ENCODE measurements around the gene SPINK5.

SPINK5 gene

DNA sequence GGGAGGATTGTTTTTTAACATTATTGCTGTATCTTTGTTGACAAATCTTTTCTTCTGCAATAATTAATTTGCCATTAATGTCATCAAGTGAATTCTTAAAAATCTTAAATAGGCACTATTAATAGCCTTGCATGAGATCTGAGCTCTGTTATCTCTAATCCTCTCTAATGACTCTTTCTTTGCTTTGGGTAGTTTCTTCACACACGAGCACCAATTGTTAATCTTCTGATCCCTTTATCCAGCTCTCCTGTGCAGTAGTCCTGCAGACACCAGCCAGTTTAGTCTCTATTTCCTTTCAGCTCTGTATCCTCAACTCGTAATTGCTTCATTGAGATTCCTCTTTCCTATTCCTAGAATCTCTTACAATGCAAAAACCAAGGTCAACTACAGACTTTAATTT, 112.7 kb downstream of the SPINK5 start:
- Histone ChIP-seq H3K27me3 (ENCODE audit: insufficient read depth, insufficient read length) (no peaks in the 10 kb centered on the region), H3K36me3 (ENCODE audit: insufficient read depth, insufficient read length, low read length) (no peaks in the 10 kb centered on the region), H3K9me3 (ENCODE audit: insufficient read depth, low read length) (no peaks in the 10 kb centered on the region), H3K9ac (ENCODE audit: insufficient read length, low read depth) (no peak overlapping the region), H3K4me3 (ENCODE audit: insufficient read length, low read depth) (no peak overlapping the region), H3K4me1 (ENCODE audit: insufficient read depth, insufficient read length) (no peaks in the 10 kb centered on the region)
- no peak for TF ChIP-seq SUZ12 (IDR thresholded peaks at IDR 0.05; ENCODE audit: extremely low read depth, insufficient read depth, insufficient read length)
- no peak for TF ChIP-seq YY1 (IDR thresholded peaks at IDR 0.05; ENCODE audit: insufficient read depth, insufficient read length)
- no peak for TF ChIP-seq ZNF274 (IDR thresholded peaks at IDR 0.05; ENCODE audit: low read depth, low read length)
- DNase-seq (ENCODE audit: low read depth, low spot score), result no peak

DNA sequence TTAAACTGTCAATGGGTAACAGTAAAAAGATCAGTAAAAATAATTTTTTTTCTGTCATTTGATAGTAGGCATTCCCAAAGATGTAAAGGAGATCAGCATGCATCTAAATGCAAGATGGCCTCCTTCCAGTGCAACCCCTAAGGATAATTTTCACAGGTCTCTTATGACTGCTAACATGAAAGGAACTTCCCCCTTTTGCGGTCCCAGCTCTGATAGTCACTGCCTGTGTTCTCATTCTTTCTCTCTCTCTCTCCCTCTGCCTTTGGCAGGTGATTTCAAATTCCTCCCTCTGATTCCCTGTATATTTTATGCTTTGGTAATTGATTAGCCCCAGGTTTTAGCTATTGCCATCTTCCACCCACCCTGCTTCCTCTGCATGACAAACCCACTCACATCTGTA, 113.4 kb downstream of the SPINK5 start:
- H3K4me1 ChIP-seq (ENCODE audit: insufficient read depth, insufficient read length), result no peaks in the 10 kb centered on the region
- no peak overlapping the region for H3K9ac ChIP-seq (ENCODE audit: insufficient read length, low read depth)
- H3K36me3 ChIP-seq (ENCODE audit: insufficient read depth, insufficient read length, low read length), result no peaks in the 10 kb centered on the region
- no peak overlapping the region for H3K4me3 ChIP-seq (ENCODE audit: insufficient read length, low read depth)
- H3K9me3 ChIP-seq (ENCODE audit: insufficient read depth, low read length), result no peaks in the 10 kb centered on the region
- no peak for DNase-seq (ENCODE audit: low read depth, low spot score)
- no peak for TF ChIP-seq SUZ12 (IDR thresholded peaks at IDR 0.05; ENCODE audit: extremely low read depth, insufficient read depth, insufficient read length)
- TF ChIP-seq ZNF274 (IDR thresholded peaks at IDR 0.05; ENCODE audit: low read depth, low read length), result no peak
- no peak for TF ChIP-seq YY1 (IDR thresholded peaks at IDR 0.05; ENCODE audit: insufficient read depth, insufficient read length)
- no peaks in the 10 kb centered on the region for H3K27me3 ChIP-seq (ENCODE audit: insufficient read depth, insufficient read length)

DNA sequence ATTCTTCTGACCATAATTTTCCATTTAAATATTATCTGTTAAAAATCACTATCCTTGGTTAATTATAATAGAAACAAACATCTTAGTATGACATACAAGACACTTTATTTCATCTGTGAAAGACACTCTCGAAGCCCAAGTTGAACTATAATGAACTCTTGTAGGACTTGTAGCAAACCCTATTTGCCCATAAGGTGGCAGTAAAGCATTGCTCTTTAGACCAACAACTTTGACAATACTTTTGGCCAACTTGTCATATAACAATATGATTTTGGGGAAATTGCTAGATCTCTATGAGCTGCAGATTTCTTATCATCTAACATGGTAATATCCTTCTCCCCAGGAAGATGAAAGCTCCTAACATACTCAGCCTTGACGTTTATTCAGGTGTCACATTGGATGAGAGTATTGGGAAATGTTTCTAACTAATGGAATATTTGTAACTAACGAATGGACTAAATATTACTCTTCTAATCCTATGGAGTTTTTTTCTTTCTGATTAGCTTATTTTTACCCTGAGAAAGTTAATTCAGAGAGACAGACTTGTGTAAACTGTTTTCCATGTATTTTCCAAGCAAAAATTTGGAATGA, 115.5 kb downstream of the SPINK5 start:
- Histone ChIP-seq H3K4me3 (ENCODE audit: insufficient read length, low read depth) (no peak overlapping the region), H3K4me1 (ENCODE audit: insufficient read depth, insufficient read length) (no peaks in the 10 kb centered on the region), H3K9me3 (ENCODE audit: insufficient read depth, low read length) (no peaks in the 10 kb centered on the region), H3K36me3 (ENCODE audit: insufficient read depth, insufficient read length, low read length) (no peaks in the 10 kb centered on the region), H3K27me3 (ENCODE audit: insufficient read depth, insufficient read length) (no peaks in the 10 kb centered on the region), H3K9ac (ENCODE audit: insufficient read length, low read depth) (no peak overlapping the region)
- TF ChIP-seq SUZ12 (IDR thresholded peaks at IDR 0.05; ENCODE audit: extremely low read depth, insufficient read depth, insufficient read length) (no peak), ZNF274 (IDR thresholded peaks at IDR 0.05; ENCODE audit: low read depth, low read length) (no peak), YY1 (IDR thresholded peaks at IDR 0.05; ENCODE audit: insufficient read depth, insufficient read length) (no peak)
- peak; percentile 16 for DNase-seq (ENCODE audit: low read depth, low spot score)

DNA sequence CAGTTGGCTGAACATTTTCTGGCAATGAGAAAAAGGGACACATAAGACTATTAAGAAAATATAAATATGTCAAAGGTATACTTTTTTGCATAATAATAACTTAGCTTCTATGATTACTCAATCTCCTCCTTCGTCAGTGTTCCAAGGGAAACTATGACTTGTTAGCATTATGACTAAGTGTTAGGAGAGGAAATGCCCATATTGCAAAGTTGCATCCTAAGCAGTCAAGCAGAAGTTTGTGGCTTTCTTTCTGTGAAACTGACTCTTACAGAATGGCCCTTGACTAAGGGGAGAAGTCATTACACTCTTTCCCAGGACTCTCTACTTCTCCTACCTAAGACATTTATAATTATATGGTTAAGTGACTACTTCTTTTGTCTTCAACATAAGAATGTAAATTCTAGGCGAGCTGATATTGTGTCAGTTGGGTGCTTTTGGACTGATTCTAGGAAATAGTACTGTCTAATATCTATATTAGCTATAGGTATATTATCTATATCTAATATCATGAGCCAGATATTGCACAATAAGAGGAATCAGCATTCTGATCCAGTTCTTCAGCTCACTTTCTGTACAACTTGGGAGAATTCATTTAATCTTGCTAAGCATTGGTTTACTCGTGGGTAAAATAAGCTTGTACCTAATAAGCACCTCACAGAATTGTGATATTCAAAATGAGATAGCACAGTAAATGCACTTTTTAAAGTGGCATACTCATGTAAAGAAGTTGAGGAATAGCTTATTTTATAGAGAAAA, 122.6 kb downstream of the SPINK5 start:
- no peak for DNase-seq (ENCODE audit: low read depth, low spot score)
- no peaks in the 10 kb centered on the region for H3K4me1 ChIP-seq (ENCODE audit: insufficient read depth, insufficient read length)
- no peak overlapping the region for H3K9ac ChIP-seq (ENCODE audit: insufficient read length, low read depth)
- no peaks in the 10 kb centered on the region for H3K9me3 ChIP-seq (ENCODE audit: insufficient read depth, low read length)
- no peaks in the 10 kb centered on the region for H3K36me3 ChIP-seq (ENCODE audit: insufficient read depth, insufficient read length, low read length)
- H3K4me3 ChIP-seq (ENCODE audit: insufficient read length, low read depth), result no peak overlapping the region
- TF ChIP-seq YY1 (IDR thresholded peaks at IDR 0.05; ENCODE audit: insufficient read depth, insufficient read length) (no peak), SUZ12 (IDR thresholded peaks at IDR 0.05; ENCODE audit: extremely low read depth, insufficient read depth, insufficient read length) (no peak), ZNF274 (IDR thresholded peaks at IDR 0.05; ENCODE audit: low read depth, low read length) (no peak)
- no peaks in the 10 kb centered on the region for H3K27me3 ChIP-seq (ENCODE audit: insufficient read depth, insufficient read length)
